Loucy (cell line): ENCODE data around the gene PTOV1.

Source experiments
- H2AFZ ChIP-seq: fragments of 200-600 bp; sonication (generic); 2 replicates; pipeline ENCODE4 v1.6.0; 2016; ENCODE audit warnings: antibody characterized with exemption, mild to moderate bottlenecking, low read length, moderate library complexity
- H3F3A ChIP-seq: fragments of 200-600 bp; 2 replicates; pipeline ENCODE4 v1.6.0; 2016; ENCODE audit warnings: antibody characterized with exemption, low read depth, mild to moderate bottlenecking
- H3K27me3 ChIP-seq: fragments of 200-600 bp; sonication (generic); 2 replicates; pipeline ENCODE4 v1.6.1; 2014; ENCODE audit warnings: low read length, mild to moderate bottlenecking; ENCODE audit not compliant: insufficient read depth, poor library complexity, severe bottlenecking
- H3K36me3 ChIP-seq: fragments of 200-600 bp; sonication (generic); 2 replicates; pipeline ENCODE4 v1.6.1; 2016; ENCODE audit warnings: low read length; ENCODE audit not compliant: insufficient read depth
- H3K4me1 ChIP-seq: fragments of 200-600 bp; sonication (generic); 2 replicates; pipeline ENCODE4 v1.5.1; 2014; ENCODE audit warnings: low read length, mild to moderate bottlenecking; ENCODE audit not compliant: insufficient read depth, poor library complexity, severe bottlenecking
- H3K4me2 ChIP-seq: fragments of 200-600 bp; sonication (generic); 2 replicates; pipeline ENCODE4 v1.6.0; 2014; ENCODE audit warnings: antibody characterized with exemption, low read length, low read depth, mild to moderate bottlenecking; ENCODE audit not compliant: poor library complexity, severe bottlenecking
- H3K4me3 ChIP-seq: fragments of 200-600 bp; sonication (generic); 2 replicates; pipeline ENCODE4 v1.5.1; 2014; ENCODE audit warnings: low read length, mild to moderate bottlenecking, mixed read lengths; ENCODE audit not compliant: poor library complexity, severe bottlenecking
- H3K79me2 ChIP-seq: fragments of 200-600 bp; sonication (generic); 2 replicates; pipeline ENCODE4 v1.6.1; 2014; ENCODE audit warnings: low read length; ENCODE audit not compliant: insufficient read depth
- H3K9ac ChIP-seq: fragments of 200-600 bp; sonication (generic); 2 replicates; pipeline ENCODE4 v1.6.0; 2014; ENCODE audit warnings: mild to moderate bottlenecking, low read depth, low read length, moderate library complexity; ENCODE audit not compliant: poor library complexity, severe bottlenecking
- H3K9me2 ChIP-seq: fragments of 200-600 bp; sonication (generic); replicated peaks from 2 replicates; pipeline ENCODE4 v1.6.1; 2016; ENCODE audit warnings: low read depth, low read length, mixed read lengths
- H3K9me3 ChIP-seq: fragments of 200-600 bp; sonication (generic); 2 replicates; pipeline ENCODE4 v1.6.1; 2014; ENCODE audit warnings: mild to moderate bottlenecking, antibody characterized with exemption, low read length, low read depth; ENCODE audit not compliant: insufficient read depth
- H4K20me1 ChIP-seq: fragments of 200-600 bp; sonication (generic); 2 replicates; pipeline ENCODE4 v1.6.0; 2014; ENCODE audit warnings: antibody characterized with exemption, low read length, mild to moderate bottlenecking; ENCODE audit not compliant: insufficient read depth, poor library complexity, severe bottlenecking
- EZH2phosphoT487 ChIP-seq: fragments of 200-600 bp; IDR thresholded peaks from 2 replicates; pipeline ENCODE4 v1.6.1; 2018; ENCODE audit warnings: antibody characterized with exemption, mild to moderate bottlenecking, moderate library complexity, borderline replicate concordance
- TF ChIP-seq, protein P1 (sequence below): fragments of 200-600 bp; sonication (generic); conservative IDR thresholded peaks from 2 replicates; pipeline ENCODE4 v1.5.1; 2014; ENCODE audit warnings: mild to moderate bottlenecking, antibody characterized with exemption, low read length

The PTOV1 gene

DNA sequence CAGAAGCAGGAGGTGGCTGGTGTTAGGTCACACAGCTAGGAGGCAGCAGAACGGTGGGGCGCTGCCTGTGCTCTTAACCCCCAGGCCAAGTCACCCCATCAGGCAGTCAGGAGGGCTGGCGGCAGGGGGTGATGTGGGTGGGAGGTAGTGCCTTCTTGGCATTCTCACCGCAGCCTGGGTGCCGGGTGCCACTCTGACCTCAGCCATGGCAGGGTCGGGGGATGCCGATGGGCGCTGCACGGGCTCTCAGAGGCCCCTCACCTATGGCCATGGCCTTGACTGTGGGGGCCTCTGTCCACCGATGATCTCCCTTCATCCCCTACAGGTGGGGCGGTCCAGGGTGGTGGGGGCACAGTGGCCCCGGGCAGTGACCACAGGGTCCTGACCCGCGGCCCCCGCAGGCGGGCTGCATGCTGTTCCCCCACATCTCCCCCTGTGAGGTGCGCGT lies 5.6 kb downstream of the PTOV1 start:
- no peaks in the 10 kb centered on the region for H3F3A ChIP-seq
- H3K9me2 ChIP-seq: no peaks in the 10 kb centered on the region
- peaks cover 14% of the 10 kb centered on the region for H3K4me1 ChIP-seq
- TF ChIP-seq EZH2phosphoT487: no peak
- TF ChIP-seq, protein P1, sequence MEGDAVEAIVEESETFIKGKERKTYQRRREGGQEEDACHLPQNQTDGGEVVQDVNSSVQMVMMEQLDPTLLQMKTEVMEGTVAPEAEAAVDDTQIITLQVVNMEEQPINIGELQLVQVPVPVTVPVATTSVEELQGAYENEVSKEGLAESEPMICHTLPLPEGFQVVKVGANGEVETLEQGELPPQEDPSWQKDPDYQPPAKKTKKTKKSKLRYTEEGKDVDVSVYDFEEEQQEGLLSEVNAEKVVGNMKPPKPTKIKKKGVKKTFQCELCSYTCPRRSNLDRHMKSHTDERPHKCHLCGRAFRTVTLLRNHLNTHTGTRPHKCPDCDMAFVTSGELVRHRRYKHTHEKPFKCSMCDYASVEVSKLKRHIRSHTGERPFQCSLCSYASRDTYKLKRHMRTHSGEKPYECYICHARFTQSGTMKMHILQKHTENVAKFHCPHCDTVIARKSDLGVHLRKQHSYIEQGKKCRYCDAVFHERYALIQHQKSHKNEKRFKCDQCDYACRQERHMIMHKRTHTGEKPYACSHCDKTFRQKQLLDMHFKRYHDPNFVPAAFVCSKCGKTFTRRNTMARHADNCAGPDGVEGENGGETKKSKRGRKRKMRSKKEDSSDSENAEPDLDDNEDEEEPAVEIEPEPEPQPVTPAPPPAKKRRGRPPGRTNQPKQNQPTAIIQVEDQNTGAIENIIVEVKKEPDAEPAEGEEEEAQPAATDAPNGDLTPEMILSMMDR: no peak
- H3K9me3 ChIP-seq: no peaks in the 10 kb centered on the region
- H3K79me2 ChIP-seq: peaks cover 37% of the 10 kb centered on the region
- no peak overlapping the region for H3K4me3 ChIP-seq
- H3K27me3 ChIP-seq: no peaks in the 10 kb centered on the region
- no peak overlapping the region for H3K4me2 ChIP-seq
- peaks cover 53% of the 10 kb centered on the region; the same call in 1 of the 2 replicates for H3K36me3 ChIP-seq
- no peak overlapping the region for H3K9ac ChIP-seq
- peaks cover 56% of the 10 kb centered on the region for H4K20me1 ChIP-seq
- no peak overlapping the region for H2AFZ ChIP-seq

DNA sequence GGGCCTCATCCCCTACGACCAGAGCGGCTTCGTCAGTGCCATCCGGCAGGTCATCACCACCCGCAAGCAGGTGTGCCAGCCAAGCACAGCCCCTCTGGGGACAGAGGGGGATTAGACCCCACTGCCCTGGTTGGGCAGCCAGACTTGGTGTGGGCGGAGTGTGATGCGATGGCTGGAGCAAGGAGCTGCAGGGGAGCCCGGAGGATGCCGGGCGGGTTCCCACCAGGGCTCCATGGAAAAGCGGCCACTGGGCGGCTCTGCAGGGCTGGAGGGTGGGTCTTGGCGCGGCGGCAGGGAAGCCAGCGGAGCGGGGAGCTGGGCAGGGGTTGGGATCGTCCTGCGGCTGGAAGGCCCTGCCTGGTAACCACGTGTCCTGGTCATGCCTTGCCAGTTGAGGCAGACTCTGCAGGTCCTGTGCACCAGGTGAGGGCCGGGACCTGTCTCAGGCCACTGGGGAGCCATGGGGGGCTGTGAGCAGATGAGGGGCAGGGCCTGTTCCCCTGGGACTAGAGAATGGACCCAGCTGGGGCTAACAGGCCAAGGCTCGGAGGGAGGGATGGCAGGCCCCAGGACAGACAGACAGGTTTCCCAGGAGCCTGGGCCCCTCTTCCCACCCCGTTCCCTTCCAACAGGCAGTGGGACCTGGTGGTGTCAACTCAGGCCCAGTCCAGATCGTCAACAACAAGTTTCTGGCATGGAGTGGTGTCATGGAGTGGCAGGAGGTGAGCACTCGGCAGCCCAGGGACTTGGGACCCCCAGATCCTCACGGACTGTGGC lies 6.3 kb downstream of the PTOV1 start:
- no peak overlapping the region for H2AFZ ChIP-seq
- peaks cover 8% of the 10 kb centered on the region for H3K4me1 ChIP-seq
- no peak overlapping the region for H3K4me3 ChIP-seq
- peaks cover 53% of the 10 kb centered on the region for H4K20me1 ChIP-seq
- H3K9me3 ChIP-seq: no peaks in the 10 kb centered on the region
- H3F3A ChIP-seq: no peaks in the 10 kb centered on the region
- no peak overlapping the region for H3K4me2 ChIP-seq
- no peaks in the 10 kb centered on the region for H3K27me3 ChIP-seq
- H3K36me3 ChIP-seq: peaks cover 55% of the 10 kb centered on the region; the same call in 1 of the 2 replicates
- TF ChIP-seq EZH2phosphoT487: no peak
- TF ChIP-seq, protein P1: no peak
- H3K9me2 ChIP-seq: no peaks in the 10 kb centered on the region
- no peak overlapping the region for H3K9ac ChIP-seq
- peaks cover 30% of the 10 kb centered on the region for H3K79me2 ChIP-seq

DNA sequence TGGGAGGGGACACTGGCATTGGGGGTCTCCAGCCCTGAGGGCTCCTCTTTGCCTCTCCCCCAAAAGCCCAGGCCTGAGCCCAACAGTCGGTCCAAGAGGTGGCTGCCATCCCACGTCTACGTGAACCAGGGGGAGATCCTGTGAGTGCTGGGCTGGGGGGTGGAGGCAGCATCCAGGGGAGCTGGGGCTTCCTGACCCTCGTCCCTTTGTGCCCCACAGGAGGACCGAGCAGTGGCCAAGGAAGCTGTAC lies 6.8 kb downstream of the PTOV1 start:
- H3K4me2 ChIP-seq: no peak overlapping the region
- peaks cover 55% of the 10 kb centered on the region; the same call in 1 of the 2 replicates for H3K36me3 ChIP-seq
- H3K4me3 ChIP-seq: no peak overlapping the region
- no peak overlapping the region for H2AFZ ChIP-seq
- H4K20me1 ChIP-seq: peaks cover 52% of the 10 kb centered on the region
- H3K27me3 ChIP-seq: no peaks in the 10 kb centered on the region
- peaks cover 3% of the 10 kb centered on the region for H3K4me1 ChIP-seq
- no peaks in the 10 kb centered on the region for H3K9me3 ChIP-seq
- H3F3A ChIP-seq: no peaks in the 10 kb centered on the region
- H3K79me2 ChIP-seq: peaks cover 25% of the 10 kb centered on the region
- H3K9me2 ChIP-seq: no peaks in the 10 kb centered on the region
- TF ChIP-seq, protein P1: no peak
- no peak for TF ChIP-seq EZH2phosphoT487
- H3K9ac ChIP-seq: no peak overlapping the region
